NCI-H1048 (cell line): ENCODE measurements around the gene WWOX.
A peak's percentile ranks its signal among the peaks of the same experiment; 100 is the strongest.

Experiments
- DNase-seq: peaks from one replicate; lab custom pipeline; 2025; lab: John Stamatoyannopoulos, UW

The WWOX gene

DNA sequence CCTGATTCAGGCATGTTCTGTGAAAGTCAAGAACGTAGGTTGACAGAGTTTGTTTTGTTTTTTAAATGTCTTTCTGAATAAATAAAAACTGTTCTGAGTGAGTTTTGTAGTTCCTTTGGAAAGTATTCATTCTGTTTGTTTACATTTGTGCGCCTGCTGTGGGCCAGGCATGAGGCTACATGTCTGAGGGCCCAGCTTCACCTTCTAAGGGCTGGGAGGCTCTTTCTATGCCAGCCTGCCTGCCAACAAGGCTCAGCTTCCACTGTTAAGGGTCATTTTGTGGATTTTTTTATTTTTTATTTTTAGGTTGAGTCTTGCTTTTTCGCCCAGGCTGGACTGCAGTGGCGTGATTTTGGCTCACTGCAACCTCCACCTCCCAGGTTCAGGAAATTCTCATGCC is 6.1 kb downstream of the WWOX start:
- DNase-seq = no peak

DNA sequence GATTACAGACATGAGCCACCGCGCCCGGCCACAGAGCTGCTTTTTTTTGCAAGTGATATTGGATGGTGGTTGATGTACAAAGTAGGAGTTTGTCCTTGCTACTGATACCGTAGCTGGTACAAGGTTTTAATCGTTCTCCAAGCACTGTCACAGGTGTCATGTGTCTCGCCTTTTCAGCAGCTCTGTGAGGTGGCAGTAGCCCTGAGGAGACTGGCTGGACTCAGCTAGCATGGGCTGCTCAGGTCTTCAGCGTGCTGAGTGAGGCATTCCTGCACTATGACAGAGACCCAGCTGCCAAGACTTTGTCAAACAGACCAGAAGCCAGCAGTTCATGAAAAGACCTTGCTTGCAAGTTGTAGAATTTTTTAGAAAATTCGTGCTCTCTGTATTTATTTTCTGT is 7.2 kb downstream of the WWOX start:
- no peak for DNase-seq

DNA sequence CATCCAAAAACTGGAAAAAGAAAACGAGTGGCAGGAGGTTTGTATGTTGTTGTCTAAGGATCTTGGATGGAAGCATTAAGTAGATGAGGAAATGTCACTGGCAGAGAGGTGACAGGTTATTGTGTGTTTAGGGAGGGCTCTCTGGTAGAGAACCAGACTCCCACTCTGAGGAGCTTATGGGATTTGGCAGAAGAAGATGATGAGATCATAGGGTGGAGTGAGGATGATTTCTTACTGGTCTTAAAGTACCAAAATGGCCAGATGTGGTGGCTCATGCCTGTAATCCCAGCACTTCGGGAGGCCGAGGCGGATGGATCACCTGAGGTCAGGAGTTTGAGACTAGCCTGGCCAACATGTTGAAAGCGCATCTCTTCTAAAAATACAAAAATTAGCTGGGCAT is 9.0 kb downstream of the WWOX start:
- DNase-seq = no peak

DNA sequence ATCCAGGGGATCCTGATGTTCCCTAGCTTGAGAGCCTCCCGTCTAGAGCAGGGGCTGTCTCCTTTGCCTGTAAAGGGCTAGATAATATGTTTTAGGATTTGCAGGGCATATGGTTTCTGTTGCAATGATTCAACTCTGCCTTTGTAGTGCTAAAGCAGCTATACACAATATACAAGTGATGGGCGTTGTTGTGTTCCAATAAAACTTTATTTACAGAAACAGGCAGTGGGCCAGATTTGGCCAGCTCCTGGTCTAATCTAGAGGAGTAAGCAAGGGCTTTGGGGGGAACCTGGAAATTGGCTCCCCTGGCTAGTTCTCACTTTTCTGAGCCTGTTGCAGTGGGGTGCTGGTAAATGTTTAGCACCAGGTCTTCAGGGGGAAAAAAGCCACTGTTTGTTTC is 13.8 kb downstream of the WWOX start:
- DNase-seq = no peak

DNA sequence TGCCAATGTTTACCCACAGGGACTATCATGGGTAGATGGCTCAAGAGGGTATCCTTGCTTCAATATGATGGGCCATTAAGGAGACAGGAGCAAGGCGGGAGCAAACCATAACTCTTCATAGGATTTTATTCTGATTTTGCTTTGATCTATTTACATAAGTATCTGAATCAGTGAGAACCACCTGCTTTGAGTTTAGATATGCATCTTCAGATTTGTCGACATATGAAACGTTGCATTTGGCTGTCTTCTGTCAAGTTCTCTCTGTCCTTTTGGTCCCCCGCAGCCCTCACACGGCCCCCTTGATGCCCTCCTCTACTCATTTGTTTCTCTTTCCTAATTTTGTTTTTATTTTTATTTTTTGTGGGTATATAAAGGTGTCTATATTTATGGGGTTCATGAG is 16.2 kb downstream of the WWOX start:
- DNase-seq = no peak

DNA sequence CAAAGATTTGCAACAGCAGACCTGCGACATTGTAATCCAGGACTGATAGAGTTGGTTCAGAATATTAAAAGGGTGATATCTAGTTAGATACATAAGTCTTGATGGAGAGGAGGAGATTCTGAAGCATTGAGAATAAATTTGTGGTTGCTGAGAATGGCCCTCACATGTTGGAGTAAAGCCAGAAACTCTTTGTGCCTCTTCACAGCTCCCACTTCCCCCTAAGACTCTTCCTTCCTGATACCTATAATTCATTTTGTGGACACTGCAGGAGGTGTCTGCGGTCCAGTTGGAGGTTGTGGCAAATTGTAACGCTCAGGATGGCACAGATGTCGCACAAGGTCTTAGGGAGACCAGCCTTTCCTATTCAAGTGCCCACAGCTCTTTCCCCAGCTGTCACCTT is 17.5 kb downstream of the WWOX start:
- DNase-seq = no peak

DNA sequence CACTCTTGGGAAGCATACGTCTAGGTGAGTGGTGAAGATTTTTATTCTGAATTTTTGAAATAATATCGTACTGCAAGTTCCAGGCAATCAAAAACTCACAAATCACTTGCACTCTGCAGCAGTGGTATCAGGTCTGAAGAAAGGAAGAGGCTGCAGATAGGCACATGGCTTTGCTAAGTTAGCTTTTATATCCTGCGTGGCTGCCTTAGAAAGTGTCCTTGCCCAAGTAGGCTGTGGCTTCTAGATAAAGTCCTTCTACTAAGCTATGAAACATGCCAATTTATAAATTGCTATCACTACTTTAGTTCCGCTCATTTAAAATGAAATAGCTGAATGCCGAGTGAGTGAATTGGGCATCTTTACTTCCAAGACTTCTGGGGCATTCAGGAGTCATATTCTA is 17.9 kb downstream of the WWOX start:
- no peak for DNase-seq

DNA sequence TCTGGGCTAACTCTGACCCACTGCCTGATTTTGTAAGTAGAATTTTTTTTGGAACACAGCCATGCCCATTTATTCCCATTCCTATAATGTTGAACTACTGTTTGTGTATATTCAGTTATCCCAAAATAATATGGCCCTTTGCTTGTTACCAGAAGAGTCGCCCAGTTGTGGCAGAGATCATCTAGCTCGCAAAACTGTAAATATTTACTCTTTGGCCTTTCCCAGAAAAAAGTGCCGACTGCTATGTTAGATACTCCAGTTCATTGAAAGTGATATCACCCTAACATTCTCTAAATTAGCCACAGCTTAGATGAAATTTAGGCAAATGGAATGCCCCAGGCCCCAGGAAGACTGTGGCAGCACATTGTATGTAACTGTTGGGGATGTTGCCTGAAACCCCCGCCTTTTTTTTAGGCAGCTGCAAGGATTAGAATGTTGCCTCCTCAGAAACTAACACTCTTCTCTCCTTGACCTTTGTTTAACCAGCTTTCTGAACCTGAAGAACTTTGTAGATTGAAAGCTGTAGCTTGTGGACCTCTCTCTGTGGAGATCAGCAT is 19.1 kb downstream of the WWOX start:
- no peak for DNase-seq

DNA sequence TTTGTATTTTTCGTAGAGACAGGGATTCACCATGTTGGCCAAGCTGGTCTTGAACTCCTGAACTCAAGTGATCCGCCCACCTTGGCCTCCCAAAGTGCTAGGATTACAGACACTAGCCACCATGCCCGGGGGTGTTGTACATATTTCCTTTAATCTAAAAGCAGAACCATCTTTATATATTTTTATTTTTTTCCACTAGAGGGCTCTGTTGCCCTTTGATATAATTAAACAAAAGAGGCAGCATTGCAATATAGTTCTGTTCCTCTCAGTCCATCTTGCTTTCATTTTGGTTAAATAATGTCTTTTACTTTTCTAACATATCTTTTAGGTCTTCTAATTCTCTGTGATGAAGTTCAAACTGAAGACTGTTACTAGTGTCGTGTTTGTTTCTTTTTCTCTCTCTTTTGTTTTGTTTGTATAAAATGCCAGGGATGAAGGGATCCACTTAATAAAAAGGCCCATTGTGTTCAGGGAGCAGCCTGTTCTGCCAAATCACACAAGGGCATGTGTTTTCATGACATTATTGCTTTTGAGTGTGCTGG is 23.4 kb downstream of the WWOX start:
- peak; percentile 38 for DNase-seq

DNA sequence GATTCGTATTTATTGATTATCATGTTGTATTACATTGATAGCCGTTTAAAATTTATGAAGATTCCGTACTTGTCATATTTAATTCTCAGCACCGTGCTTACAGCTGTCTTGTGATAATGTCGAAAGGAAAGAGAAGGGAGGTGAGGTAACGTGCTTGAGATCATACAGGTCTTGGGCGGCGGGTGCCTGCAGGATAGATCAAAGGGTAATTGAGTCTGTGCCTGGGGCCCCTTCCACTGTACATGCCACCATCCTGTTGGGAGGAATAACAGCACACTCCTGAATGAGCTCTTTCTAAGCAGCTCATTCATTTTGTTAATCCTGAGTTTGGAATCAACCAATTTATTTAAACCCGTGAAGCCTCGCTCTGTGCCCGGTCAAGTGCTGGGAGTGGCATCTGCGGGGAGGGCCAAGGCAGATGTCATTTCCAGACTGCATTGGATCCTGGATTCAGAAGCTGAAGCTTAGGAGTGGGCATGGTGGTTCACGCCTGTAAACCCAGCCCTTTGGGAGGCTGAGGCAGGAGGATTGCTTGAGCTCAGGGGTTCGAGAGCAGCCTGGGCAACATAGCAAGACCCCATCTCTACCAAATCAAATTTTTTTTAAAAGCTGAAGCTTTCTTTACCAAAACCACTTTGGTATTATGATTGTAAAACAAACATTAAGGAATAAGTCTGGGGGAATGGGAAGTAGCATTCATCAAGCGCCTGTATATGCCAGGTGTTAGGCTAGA is 25.8 kb downstream of the WWOX start:
- no peak for DNase-seq

DNA sequence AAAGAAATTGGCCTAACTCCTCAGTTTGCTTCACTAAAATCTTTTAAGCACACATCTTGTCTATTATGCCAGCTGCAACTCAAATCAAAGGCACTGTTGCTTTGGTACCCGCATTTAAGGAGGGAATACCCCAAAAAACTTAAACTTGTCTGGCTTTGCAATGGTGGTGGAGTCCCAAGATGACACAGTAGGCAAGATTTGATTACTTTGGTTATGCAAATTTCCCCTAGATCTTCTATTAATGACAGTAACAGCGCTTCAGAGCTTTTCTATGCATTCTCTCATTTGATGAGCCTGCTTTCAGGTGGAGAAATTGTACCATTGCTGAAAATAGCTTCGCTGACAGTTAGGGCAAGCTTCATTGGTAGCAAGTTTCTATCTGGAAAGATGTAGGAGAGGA is 27.2 kb downstream of the WWOX start:
- no peak for DNase-seq

DNA sequence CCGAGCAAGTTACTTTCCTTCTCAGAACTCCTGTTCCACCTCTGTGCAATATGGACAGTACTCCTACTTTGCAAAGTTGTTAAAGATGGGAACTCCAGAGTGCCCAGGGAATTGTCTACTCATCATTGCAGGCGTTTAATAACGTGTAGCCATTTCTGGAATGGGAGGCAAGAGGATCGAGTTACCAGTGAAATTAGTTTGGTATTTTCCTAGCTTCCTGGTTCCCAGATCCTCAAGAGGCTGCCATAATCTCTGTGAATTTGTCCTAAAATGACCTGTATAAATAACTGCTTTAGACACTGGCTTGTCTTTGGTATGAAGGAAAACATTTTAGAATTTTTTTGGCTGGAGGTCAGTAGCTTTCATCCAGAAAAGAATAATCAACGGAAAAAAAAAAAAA is 27.7 kb downstream of the WWOX start:
- no peak for DNase-seq

DNA sequence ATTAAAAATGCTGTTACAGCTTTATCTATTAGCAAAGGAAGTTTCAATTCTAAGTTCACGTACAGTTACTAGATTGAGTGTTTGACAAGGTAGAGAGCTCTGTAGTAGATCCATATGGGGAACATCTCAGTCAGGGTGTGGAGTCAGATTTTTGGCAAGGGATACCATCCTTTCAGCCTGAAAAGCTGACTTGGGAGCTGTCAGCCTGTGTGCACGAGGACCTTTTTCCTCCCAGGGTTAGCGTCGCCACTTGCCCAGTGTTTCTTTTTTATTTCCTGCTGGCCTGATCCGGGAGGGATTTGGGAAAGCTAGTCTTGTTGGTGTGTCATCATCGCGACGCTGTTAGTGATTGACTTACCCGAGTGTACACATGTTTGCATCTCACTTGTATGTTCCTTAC is 29.5 kb downstream of the WWOX start:
- no peak for DNase-seq

DNA sequence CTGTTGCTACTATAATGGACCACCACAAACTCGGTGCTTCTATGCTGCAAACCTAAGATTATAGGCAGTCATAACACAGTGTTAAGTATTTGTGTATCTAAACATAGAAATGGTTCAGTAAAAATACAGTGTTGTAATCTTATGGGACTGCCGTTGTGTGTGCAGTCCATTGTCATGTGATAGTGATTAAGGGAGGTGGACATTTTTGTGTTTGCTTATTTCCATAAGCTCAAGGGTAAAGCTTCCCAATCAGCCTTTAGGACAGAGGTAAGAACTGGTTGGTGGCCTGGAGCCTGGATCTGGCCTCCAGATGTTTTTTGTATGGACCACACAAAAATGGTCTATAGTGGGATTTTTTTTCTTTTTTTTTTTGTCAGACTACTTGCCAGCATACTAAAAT is 29.9 kb downstream of the WWOX start:
- no peak for DNase-seq

DNA sequence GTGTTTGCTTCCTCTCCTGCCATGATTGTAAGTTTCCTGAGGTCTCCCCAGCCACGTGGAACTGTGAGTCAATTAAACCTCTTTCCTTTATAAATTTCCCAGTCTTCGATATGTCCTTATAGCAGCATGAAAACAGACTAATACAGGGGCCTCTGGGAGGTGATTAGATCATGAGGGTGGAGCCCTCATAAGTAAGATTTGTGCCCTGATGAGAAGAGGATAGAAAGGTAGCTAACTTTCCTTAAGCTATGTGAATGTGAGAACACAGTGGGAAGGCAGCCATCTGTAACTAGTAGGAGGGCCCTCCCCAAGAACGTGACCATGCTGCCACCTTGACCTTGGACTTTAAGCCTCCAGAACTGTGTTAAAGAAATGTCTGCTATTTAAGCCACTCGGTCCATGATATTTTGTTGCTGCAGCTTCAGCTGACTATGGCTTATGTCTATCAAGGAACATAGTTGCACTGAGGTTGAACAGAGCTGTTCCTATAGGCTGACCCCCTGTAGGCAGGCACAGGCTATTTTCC is 30.7 kb downstream of the WWOX start:
- DNase-seq = no peak

DNA sequence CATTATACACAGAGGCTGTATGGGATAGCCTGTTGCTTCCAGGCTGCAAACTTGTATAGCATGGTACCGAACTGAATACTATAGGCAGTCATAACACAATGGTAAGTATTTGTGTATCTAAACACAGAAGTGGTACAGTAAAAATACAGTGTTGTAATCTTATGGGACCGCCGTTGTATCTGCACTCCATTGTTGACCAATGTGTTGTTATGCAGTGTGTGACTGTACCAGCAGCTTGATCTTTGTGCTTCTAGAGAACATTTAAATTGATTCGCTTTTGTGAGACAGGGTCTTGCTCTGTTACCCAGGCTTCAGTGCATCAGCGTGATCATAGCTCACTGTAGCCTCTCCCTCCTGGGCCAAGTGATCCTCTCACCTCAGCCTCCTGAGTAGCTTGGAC is 31.5 kb downstream of the WWOX start:
- DNase-seq = no peak

DNA sequence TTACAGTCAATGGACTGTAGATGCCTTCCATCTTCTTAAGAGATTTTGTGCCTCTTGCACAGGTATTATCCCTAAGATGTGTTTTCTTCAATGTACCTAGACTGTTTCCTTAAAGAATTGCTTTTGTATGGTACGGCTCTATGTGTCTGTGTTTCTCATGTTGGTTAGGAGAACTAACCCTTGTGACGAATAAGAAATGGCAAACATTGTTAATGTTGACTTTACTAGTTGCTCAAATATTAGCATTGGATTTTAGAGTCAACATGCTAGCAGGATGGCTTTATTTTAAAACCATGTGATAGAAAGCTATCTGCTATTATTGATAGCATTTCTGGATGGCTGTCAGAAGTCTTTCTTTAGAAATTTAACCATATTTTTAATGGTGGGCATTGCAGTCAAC is 34.5 kb downstream of the WWOX start:
- no peak for DNase-seq

DNA sequence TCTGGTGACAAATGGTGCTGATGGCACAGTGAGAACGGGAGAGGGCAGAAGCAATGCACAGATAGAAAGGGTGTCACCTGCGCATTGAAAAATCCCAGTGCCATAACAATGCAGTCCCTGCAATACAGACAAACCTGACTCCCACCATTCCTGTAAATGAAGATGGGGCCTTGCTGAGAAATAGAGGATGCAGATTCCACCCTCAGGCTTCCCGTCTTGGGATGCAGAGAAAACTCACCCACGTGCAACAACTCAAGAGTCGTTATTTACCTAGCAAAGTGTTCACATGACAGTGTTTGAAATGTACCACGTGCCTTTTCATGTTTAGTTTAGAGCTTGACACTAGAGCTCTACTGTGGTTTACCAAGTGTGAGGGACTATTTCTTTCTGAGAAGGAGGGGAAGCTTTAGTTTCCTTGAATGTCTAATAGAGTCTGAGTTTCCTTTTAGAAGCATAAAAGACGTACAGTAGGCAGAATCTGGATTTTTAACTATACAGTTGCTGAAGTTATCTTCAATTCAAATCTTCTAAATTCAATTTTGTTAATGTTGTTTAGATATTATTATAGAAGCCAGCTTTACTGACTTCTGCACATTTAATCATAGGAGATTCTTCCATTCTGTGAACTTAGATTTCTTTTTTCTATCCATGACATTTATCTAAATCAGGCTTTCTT is 35.6 kb downstream of the WWOX start:
- DNase-seq = no peak

DNA sequence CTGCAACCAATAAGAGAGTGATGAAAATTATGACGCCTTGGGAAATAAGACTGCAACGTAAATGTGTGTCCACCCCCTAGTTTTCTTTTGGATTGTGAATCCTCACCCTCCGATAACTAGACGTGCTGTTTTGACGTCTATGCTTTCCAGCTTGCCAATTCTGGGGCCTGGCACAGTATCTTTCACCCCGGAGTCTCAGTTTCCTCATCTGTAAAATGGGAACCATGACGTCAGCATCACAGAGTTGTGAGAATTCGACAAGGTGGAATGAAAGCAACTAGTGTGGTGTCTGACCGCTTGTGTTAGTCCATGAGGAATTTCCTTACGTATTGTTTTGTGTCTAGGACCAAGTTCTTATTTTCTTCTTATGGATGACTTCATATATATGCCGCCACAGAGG is 37.7 kb downstream of the WWOX start:
- no peak for DNase-seq

DNA sequence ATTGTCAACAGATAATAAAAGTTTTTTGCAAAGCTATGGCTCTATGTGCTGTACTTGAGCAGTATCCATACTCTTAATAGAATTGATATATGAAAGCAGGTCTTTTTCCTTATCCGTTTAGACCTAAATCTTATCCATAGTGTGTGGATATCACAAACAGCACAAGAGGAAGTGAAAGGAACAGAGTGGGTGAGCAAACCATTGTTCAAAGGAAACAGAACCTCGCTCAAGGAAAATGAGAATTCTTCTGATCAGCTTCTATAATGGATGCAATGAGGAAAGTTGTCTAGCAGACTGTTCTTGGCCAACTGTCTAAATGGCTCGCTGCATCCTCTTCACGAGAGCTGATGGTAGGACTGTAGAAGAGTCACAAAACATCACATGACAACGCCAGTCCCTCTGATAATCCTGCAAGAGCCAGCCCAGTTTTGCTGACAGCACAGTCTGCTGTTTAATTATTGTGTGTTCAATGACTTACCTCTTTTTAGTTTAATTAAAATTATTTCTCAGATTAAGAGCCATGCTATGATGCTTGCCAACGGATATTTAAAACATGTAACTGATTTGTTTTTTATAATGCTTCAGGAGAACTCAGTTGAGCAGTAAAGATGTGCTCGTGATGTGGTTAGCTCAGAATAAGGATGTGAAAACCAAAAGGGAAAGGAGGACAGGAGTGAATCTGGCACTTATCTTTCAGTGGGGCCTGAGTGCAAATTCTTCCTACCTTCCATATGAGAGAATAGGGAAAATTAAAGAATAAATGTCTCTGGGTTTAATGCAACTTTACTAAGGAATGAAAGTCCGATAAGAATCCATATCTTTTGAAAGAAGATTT is 38.5 kb downstream of the WWOX start:
- no peak for DNase-seq

DNA sequence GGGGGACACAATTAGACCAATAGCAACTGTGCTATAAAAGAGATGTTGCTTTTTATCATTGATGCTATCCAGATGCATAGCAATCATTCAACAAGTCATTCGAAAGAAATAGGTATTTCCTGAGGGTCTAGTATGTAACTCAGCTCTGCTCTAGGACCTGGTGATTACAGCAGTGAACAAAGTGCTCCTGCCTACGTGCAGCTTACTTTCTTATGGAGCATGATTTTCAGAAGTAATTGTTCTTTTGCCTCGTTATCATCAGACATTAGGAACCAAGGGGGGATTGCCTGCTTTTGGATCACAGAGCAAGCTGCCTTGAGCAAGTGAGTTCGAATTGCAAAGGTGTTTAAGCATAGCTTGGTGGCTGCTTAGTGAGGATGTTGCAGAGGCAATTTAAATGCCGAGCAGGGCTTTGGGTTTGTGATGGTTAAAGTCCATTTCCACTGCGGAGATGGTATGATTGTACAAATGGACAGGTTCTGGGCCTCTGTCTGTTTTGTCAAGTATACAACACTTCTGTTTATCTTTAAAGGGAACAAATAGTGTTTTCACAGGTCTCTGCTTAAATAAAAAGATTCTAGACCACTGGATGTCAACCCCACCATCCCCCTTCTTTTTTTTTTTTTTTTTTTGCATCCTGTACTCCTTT is 41.5 kb downstream of the WWOX start:
- DNase-seq = no peak

DNA sequence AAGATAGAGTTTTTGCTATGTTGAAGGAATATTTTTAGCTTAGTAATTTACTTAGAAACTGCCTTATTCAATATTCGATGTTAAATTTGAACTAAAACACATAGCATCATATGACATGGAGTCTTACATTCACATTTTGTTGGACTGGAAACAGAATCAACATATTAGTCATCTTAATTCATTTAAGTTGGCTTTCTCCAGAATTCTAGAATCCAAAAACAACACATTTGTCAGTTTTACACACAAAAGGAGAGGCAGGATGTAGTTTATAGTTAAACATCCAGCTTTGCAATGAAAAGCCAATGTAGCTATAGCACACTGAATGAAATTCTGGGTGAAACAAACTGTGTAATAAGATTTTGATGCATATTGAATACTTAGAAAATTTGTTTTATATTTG is 43.3 kb downstream of the WWOX start:
- no peak for DNase-seq
